ENCODE data around the gene HLA-DQA1.
"Not testable (repeated sequence)": the region's sequence is repeated elsewhere in the genome, so short reads cannot be mapped to it uniquely, and the experiment has no call there.

The HLA-DQA1 gene

GRCh38 chr6:32637219-32637880 lies at the start of gene HLA-DQA1:
TSS of gene HLA-DQA1 (plus strand) at chr6:32637406. CDS start at chr6:32637459, 53 bp downstream.
- no peak for DNase-seq

- no peak for DNase-seq
Observed at GRCh38 chr6:32588156-32588555, 49.0 kb upstream of the HLA-DQA1 start.

- no peak for DNase-seq
Observed at GRCh38 chr6:32589596-32590449, 47.4 kb upstream of the HLA-DQA1 start, which contains the start of gene HLA-DRB1. TSS of gene HLA-DRB1 (minus strand) at chr6:32589848. CDS start at chr6:32589742, 106 bp downstream.

- not testable (repeated sequence) for DNase-seq
Observed at GRCh38 chr6:32590713-32591112, 46.5 kb upstream of the HLA-DQA1 start.

- DNase-seq = no peak
Observed at GRCh38 chr6:32597024-32597423, 40.2 kb upstream of the HLA-DQA1 start.

GRCh38 chr6:32602383-32602782 lies 34.8 kb upstream of the HLA-DQA1 start:
- no peak for DNase-seq

GRCh38 chr6:32603222-32603621 lies 34.0 kb upstream of the HLA-DQA1 start:
- DNase-seq = no peak

- no peak for DNase-seq
Observed at GRCh38 chr6:32603888-32604287, 33.3 kb upstream of the HLA-DQA1 start.

GRCh38 chr6:32604434-32604877 lies 32.8 kb upstream of the HLA-DQA1 start:
- DNase-seq = no peak

- no peak for DNase-seq
Observed at GRCh38 chr6:32607263-32607987, 29.8 kb upstream of the HLA-DQA1 start.

GRCh38 chr6:32607988-32608298 lies 29.3 kb upstream of the HLA-DQA1 start:
- DNase-seq = no peak

GRCh38 chr6:32608362-32608761 lies 28.8 kb upstream of the HLA-DQA1 start:
- DNase-seq = no peak

GRCh38 chr6:32609391-32609730 lies 27.8 kb upstream of the HLA-DQA1 start:
- no peak for DNase-seq

- peak; percentile 21 for DNase-seq
Observed at GRCh38 chr6:32609731-32610640, 27.2 kb upstream of the HLA-DQA1 start.

- DNase-seq = no peak
Observed at GRCh38 chr6:32610682-32611296, 26.4 kb upstream of the HLA-DQA1 start.

GRCh38 chr6:32613475-32613874 lies 23.7 kb upstream of the HLA-DQA1 start:
- no peak for DNase-seq

- no peak for DNase-seq
Observed at GRCh38 chr6:32614366-32615081, 22.7 kb upstream of the HLA-DQA1 start.

GRCh38 chr6:32615885-32616532 lies 21.2 kb upstream of the HLA-DQA1 start:
- DNase-seq = no peak

GRCh38 chr6:32617751-32618150 lies 19.5 kb upstream of the HLA-DQA1 start:
- no peak for DNase-seq

GRCh38 chr6:32621372-32621771 lies 15.8 kb upstream of the HLA-DQA1 start:
- no peak for DNase-seq

All from activated T-cell treated with anti-CD3 and anti-CD28 coated beads, Interleukin-2, amount 50 U/mL, for 1 hour (primary cell).